GM23338 (cell line): Measurements from ENCODE around the gene SEPTIN7.

ENCODE experiments used
- CREB1 ChIP-seq: fragments of 250-450 bp; sonication (Bioruptor Pico); IDR thresholded peaks from 2 replicates; pipeline ENCODE4 v1.5.0; 2020; ENCODE audit warnings: low read depth, mild to moderate bottlenecking, moderate library complexity
- EZH2phosphoT487 ChIP-seq: fragments of 200-600 bp; sonication (generic); IDR thresholded peaks from one replicate; pipeline ENCODE4 v1.8.1; 2018; ENCODE audit warnings: antibody characterized with exemption; ENCODE audit not compliant: unreplicated experiment
- POLR2AphosphoS5 ChIP-seq: IDR thresholded peaks from 2 replicates; pipeline ENCODE4 v1.6.1; 2016; ENCODE audit warnings: antibody characterized with exemption, low read depth
- TF ChIP-seq, protein P1 (sequence below), 2 experiments: fragments of 200-600 bp in 1 of 2; sonication (generic) in 1 of 2; conservative IDR thresholded peaks; 2 replicates each; pipeline versions ENCODE4 v1.5.1 to v1.6.1; 2016 to 2017; ENCODE audit warnings: antibody characterized with exemption in 2 of 2, low read depth in 2 of 2, mild to moderate bottlenecking in 2 of 2, moderate library complexity in 1 of 2

DNA sequence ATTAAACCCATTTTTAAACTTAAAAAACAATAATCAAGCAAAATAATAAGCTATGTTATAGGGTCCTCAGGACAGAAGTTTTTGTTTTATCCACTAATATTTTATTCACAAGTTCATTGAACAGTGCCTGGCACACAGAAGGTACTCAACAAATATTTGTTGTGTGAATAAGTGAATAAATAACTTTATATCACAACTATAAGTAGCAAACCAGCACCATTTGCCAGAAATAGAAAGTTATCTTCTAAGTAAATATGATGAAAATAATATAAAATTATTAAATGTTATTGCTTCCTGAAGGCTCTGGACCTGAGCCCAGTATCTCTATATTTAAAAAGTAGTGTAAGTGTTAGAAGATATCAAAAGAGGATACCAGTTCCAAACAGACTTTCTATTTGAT, 29.1 kb upstream of the SEPTIN7 start:
- TF ChIP-seq, protein P1, sequence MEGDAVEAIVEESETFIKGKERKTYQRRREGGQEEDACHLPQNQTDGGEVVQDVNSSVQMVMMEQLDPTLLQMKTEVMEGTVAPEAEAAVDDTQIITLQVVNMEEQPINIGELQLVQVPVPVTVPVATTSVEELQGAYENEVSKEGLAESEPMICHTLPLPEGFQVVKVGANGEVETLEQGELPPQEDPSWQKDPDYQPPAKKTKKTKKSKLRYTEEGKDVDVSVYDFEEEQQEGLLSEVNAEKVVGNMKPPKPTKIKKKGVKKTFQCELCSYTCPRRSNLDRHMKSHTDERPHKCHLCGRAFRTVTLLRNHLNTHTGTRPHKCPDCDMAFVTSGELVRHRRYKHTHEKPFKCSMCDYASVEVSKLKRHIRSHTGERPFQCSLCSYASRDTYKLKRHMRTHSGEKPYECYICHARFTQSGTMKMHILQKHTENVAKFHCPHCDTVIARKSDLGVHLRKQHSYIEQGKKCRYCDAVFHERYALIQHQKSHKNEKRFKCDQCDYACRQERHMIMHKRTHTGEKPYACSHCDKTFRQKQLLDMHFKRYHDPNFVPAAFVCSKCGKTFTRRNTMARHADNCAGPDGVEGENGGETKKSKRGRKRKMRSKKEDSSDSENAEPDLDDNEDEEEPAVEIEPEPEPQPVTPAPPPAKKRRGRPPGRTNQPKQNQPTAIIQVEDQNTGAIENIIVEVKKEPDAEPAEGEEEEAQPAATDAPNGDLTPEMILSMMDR (conservative IDR thresholded peaks at IDR 0.05; ENCODE audit: low read depth in 2 of 2): no peak
- TF ChIP-seq EZH2phosphoT487 (no peak), POLR2AphosphoS5 (no peak), CREB1 (CRISPR knock-in tag) (no peak)
